NCI-H69 (cell line): ENCODE measurements around the gene ASPRV1.
"Not testable (repeated sequence)": the region's sequence is repeated elsewhere in the genome, so short reads cannot be mapped to it uniquely, and the experiment has no call there.

ENCODE experiments used
- DNase-seq: peaks from one replicate; lab custom pipeline; 2025; lab: John Stamatoyannopoulos, UW

ASPRV1 gene

GRCh38 chr2:69961496-69961895 lies at the start of gene ASPRV1:
Gene ASPRV1 (minus strand): TSS chr2:69961631. CDS start chr2:69961436, 195 bp downstream.
- DNase-seq: no peak

- no peak for DNase-seq
Observed at GRCh38 chr2:70010576-70011111, 49.2 kb upstream of the ASPRV1 start.

- peak; percentile 32 for DNase-seq
Observed at GRCh38 chr2:70009762-70010575, 48.5 kb upstream of the ASPRV1 start.

GRCh38 chr2:70008290-70008689 lies 46.9 kb upstream of the ASPRV1 start:
- no peak for DNase-seq

- DNase-seq: no peak
Observed at GRCh38 chr2:70007151-70007550, 45.7 kb upstream of the ASPRV1 start.

GRCh38 chr2:70006447-70006784 lies 45.0 kb upstream of the ASPRV1 start:
- DNase-seq: no peak

- DNase-seq: no peak
Observed at GRCh38 chr2:70005752-70006446, 44.5 kb upstream of the ASPRV1 start.

GRCh38 chr2:70005216-70005615 lies 43.8 kb upstream of the ASPRV1 start:
- no peak for DNase-seq

GRCh38 chr2:70003093-70003830 lies 41.8 kb upstream of the ASPRV1 start:
- no peak for DNase-seq

GRCh38 chr2:70002241-70002899 lies 40.9 kb upstream of the ASPRV1 start:
- DNase-seq: peak; percentile 81

GRCh38 chr2:70000529-70000928 lies 39.1 kb upstream of the ASPRV1 start:
- DNase-seq: not testable (repeated sequence)

GRCh38 chr2:69998761-69999160 lies 37.3 kb upstream of the ASPRV1 start:
- DNase-seq: no peak

- DNase-seq: no peak
Observed at GRCh38 chr2:69997015-69997830, 35.8 kb upstream of the ASPRV1 start.

- DNase-seq: no peak
Observed at GRCh38 chr2:69995511-69995910, 34.1 kb upstream of the ASPRV1 start.

GRCh38 chr2:69994166-69994565 lies 32.7 kb upstream of the ASPRV1 start:
- DNase-seq: no peak

- DNase-seq: no peak
Observed at GRCh38 chr2:69993708-69994107, 32.3 kb upstream of the ASPRV1 start.

- no peak for DNase-seq
Observed at GRCh38 chr2:69993048-69993565, 31.7 kb upstream of the ASPRV1 start.

GRCh38 chr2:69992310-69993047 lies 31.0 kb upstream of the ASPRV1 start:
- no peak for DNase-seq

GRCh38 chr2:69989441-69990105 lies 28.1 kb upstream of the ASPRV1 start:
- no peak for DNase-seq

GRCh38 chr2:69989009-69989408 lies 27.6 kb upstream of the ASPRV1 start:
- no peak for DNase-seq
